Duodenal mucosa (tissue), 2 donors: Measurements from ENCODE around the gene SCN2A.

ENCODE experiments used
- H3K27ac ChIP-seq: one replicate; pipeline ENCODE4 v1.7.0; 2013; ENCODE audit warnings: low read depth, low read length
- H3K27me3 ChIP-seq, 2 donors: one replicate each; pipeline ENCODE4 v1.7.0; 2013; ENCODE audit warnings: low read length in 2 of 2, control low read depth in 1 of 2; ENCODE audit not compliant: insufficient read depth in 2 of 2, control insufficient read depth in 1 of 2
- H3K36me3 ChIP-seq, 2 donors: one replicate each; pipeline ENCODE4 v1.7.0; 2013; ENCODE audit warnings: low read length in 2 of 2, control low read depth in 1 of 2; ENCODE audit not compliant: insufficient read depth in 2 of 2, control insufficient read depth in 1 of 2
- H3K4me1 ChIP-seq, 2 donors: one replicate each; pipeline ENCODE4 v1.7.0; 2013; ENCODE audit warnings: low read length in 2 of 2, control low read depth in 1 of 2; ENCODE audit not compliant: insufficient read depth in 2 of 2, control insufficient read depth in 1 of 2
- H3K4me3 ChIP-seq, 2 donors: one replicate each; pipeline ENCODE4 v1.7.0; 2013; ENCODE audit warnings: low read length in 2 of 2, low read depth in 1 of 2
- H3K9ac ChIP-seq, 2 donors: one replicate each; pipeline ENCODE4 v1.7.0; 2013; ENCODE audit warnings: low read length in 2 of 2, low read depth in 1 of 2
- H3K9me3 ChIP-seq, 2 donors: one replicate each; pipeline ENCODE4 v1.7.0; 2013; ENCODE audit warnings: low read length in 2 of 2, control low read depth in 1 of 2; ENCODE audit not compliant: control insufficient read depth in 1 of 2

The SCN2A gene

DNA sequence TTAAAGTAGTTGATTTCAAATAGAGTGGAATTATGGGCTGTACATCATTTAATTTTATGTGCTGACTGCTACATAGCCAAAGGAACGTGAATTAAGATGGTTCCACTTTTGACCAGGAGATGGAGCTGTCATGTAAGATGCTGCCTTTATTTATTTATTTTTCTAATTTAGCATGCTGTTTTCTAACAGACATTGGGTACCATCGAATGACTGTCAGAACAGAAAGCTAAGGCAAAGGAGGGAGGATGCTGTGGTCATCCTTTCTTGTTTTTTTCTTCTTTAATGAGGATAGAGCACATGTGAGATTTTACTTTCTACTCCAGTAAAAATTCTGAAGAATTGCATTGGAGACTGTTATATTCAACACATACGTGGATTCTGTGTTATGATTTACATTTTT lies at the start of gene SCN2A:
Gene SCN2A, plus strand, starts transcription at position 185 of the 400 bp plus-strand sequence. CDS start 56,410 bp downstream, outside the sequence.
- H3K4me1 ChIP-seq: no peaks in the 10 kb centered on the region
- H3K9me3 ChIP-seq: no peaks in the 10 kb centered on the region
- no peaks in the 10 kb centered on the region for H3K27me3 ChIP-seq
- no peaks in the 10 kb centered on the region for H3K36me3 ChIP-seq
- no peak within 1 kb of the TSS for H3K4me3 ChIP-seq
- no peak within 1 kb of the TSS for H3K9ac ChIP-seq
- H3K27ac ChIP-seq: no peak within 1 kb of the TSS

GRCh38 chr2:165191096-165191728 lies 48.0 kb upstream of the SCN2A start:
- Histone ChIP-seq H3K4me3 (no peak overlapping the region), H3K9me3 (no peaks in the 10 kb centered on the region), H3K27ac (no peak overlapping the region), H3K27me3 (peaks cover 0 to 3% of the 10 kb centered on the region in 2 donors), H3K4me1 (no peaks in the 10 kb centered on the region), H3K36me3 (no peaks in the 10 kb centered on the region), H3K9ac (no peak overlapping the region)

DNA sequence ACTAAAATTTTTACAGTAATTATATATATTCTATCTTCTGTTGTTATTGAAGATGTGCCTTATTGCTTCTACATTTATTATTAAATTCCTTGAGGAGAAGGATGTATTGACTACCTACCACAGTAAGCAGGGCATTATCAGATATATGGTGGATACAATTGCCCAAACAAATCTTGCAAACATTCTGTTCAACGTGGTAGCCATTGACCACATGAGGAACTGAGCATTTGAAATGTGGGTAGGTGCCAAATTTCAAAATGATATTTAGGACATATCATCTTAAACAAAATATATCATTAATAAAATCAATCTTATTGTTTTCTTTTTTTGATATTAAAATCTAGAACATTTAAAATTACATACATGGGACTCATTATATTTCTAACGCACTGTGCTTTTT lies 46.5 kb upstream of the SCN2A start:
- Histone ChIP-seq H3K4me1 (no peaks in the 10 kb centered on the region), H3K9ac (no peak overlapping the region), H3K27me3 (peaks cover 0 to 3% of the 10 kb centered on the region in 2 donors), H3K4me3 (no peak overlapping the region), H3K9me3 (no peaks in the 10 kb centered on the region), H3K27ac (no peak overlapping the region), H3K36me3 (no peaks in the 10 kb centered on the region)

DNA sequence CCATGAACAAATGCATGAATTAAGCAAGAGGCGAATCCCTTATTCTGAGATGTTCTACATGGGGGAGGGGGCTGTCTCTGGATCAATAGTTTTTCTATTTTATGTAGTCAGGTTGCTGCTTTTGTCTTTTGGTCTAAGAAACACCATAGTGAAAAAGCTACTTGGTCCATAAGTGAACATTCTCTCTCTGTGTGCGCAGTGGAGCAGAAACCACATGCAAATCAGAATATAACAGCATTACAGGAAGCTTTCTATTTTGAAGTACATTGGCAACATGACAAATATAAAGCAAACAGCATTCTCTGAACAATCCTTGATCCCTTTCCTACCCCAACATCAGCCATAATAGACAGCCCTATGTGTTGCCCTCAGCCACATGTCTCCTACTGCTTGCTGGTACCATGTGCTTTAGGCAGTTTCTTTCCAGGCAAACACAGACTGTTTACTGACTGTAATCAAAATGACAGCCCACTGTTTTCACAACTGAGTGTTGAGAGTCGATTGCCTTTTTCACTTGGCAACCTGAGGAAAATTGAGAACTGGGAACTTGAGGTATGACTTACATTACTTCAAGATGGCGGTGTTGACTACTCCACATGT lies 45.9 kb upstream of the SCN2A start:
- H3K4me3 ChIP-seq: no peak overlapping the region
- no peaks in the 10 kb centered on the region for H3K36me3 ChIP-seq
- H3K27me3 ChIP-seq: peaks cover 0 to 3% of the 10 kb centered on the region in 2 donors
- no peak overlapping the region for H3K9ac ChIP-seq
- no peak overlapping the region for H3K27ac ChIP-seq
- no peaks in the 10 kb centered on the region for H3K4me1 ChIP-seq
- no peaks in the 10 kb centered on the region for H3K9me3 ChIP-seq

DNA sequence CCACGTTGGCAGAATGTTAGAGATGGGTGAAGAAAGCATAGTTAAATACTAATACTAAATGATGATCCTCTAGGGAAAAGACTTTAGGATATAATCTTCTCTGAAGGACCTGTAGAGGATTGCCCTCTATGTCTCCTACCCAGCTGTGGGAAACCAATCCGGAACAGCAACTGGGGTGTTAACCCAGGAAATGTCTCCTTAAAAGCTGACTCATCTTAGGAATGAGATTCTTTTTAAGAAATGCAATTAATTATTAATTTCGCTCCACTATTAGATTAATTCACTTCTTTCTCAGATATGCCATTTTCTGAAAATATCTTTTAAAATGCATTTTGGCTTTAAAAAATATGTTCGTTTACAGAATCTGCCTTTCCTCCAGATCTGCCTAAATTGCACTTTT lies 42.8 kb upstream of the SCN2A start:
- H3K27ac ChIP-seq: no peak overlapping the region
- no peaks in the 10 kb centered on the region for H3K36me3 ChIP-seq
- H3K4me1 ChIP-seq: no peaks in the 10 kb centered on the region
- H3K9ac ChIP-seq: no peak overlapping the region
- no peaks in the 10 kb centered on the region for H3K9me3 ChIP-seq
- H3K4me3 ChIP-seq: no peak overlapping the region
- H3K27me3 ChIP-seq: peaks cover 0 to 3% of the 10 kb centered on the region in 2 donors

DNA sequence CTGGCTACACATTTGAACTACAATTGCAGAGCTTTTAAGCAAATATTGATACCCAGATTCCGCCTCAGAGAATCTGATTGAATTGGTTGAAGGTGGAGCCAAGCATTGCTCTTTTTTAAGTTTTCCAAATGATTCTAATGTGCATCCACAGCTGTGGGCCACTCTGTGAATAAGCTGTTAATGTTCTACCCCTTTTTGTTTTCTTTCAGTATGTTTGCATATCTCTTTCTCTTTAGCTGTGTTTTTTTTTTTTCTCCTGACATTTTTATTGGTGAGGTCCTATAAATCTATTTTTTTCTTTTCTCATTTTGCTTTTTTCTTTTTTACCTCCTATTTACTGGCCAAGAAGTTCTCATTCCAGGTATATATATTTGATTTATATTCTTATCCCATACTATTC lies 41.9 kb upstream of the SCN2A start:
- no peaks in the 10 kb centered on the region for H3K9me3 ChIP-seq
- H3K4me1 ChIP-seq: no peaks in the 10 kb centered on the region
- H3K4me3 ChIP-seq: no peak overlapping the region
- peaks cover 0 to 3% of the 10 kb centered on the region in 2 donors for H3K27me3 ChIP-seq
- H3K36me3 ChIP-seq: no peaks in the 10 kb centered on the region
- no peak overlapping the region for H3K27ac ChIP-seq
- H3K9ac ChIP-seq: no peak overlapping the region

DNA sequence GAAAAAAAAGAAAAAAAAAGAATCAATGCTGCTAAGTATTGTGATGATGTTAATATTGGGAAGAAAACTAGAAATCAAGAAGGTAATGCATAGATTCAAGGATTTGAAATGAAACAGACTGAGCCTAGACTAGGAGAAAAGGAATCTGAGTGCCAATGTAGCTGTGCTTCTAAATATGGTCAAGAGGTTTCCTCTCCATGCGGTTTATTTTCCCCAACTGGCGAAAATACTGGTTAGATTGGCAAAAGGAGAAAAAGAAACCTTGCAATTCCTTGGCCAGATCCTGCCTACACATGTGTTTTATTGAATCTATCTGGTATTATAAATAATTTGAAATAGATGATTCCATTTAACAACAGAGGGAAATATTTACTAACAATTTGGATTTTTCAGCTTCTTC lies 41.0 kb upstream of the SCN2A start:
- Histone ChIP-seq H3K9ac (no peak overlapping the region), H3K4me3 (no peak overlapping the region), H3K27me3 (peaks cover 0 to 3% of the 10 kb centered on the region in 2 donors), H3K4me1 (no peaks in the 10 kb centered on the region), H3K9me3 (no peaks in the 10 kb centered on the region), H3K27ac (no peak overlapping the region), H3K36me3 (no peaks in the 10 kb centered on the region)

GRCh38 chr2:165202239-165202638 lies 37.0 kb upstream of the SCN2A start:
- Histone ChIP-seq H3K9ac (no peak overlapping the region), H3K4me3 (no peak overlapping the region), H3K9me3 (no peaks in the 10 kb centered on the region)

GRCh38 chr2:165203689-165204559 lies 35.3 kb upstream of the SCN2A start, which contains the start of gene SCN3A:
SCN3A (minus strand) TSS chr2:165204050; CDS start chr2:165176394, 27,656 bp downstream.
- Histone ChIP-seq H3K4me1 (no peaks in the 10 kb centered on the region), H3K27me3 (no peaks in the 10 kb centered on the region), H3K4me3 (no peak within 1 kb of the TSS), H3K36me3 (no peaks in the 10 kb centered on the region), H3K27ac (no peak within 1 kb of the TSS), H3K9ac (no peak within 1 kb of the TSS), H3K9me3 (no peaks in the 10 kb centered on the region)

More at GRCh38 chr2:165202239-165202638, 37.0 kb upstream of the SCN2A start:
- Histone ChIP-seq H3K27ac (no peak overlapping the region), H3K27me3 (no peaks in the 10 kb centered on the region), H3K36me3 (no peaks in the 10 kb centered on the region), H3K4me1 (no peaks in the 10 kb centered on the region)

DNA sequence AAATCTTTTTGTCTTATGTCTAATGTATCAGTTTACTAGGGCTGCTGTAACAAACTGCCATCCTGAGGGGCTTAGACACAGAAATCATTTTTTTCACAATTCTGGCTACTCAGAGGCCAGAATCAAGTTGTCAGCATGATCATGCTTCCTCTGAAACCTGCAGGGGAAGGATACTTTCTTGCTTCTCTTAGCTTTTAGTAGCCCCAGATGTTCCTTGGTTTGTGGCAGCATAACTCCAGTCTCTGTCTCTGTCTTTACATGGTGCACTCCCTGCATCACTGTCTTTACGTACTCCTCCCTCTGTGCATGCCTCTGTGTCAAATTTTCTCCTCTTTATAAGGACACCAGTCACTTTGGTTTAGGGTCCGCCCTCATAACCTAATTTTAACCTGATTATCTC lies 33.3 kb upstream of the SCN2A start:
- Histone ChIP-seq H3K27ac (no peak overlapping the region), H3K9ac (no peak overlapping the region), H3K4me1 (no peaks in the 10 kb centered on the region), H3K27me3 (no peaks in the 10 kb centered on the region), H3K4me3 (no peak overlapping the region), H3K36me3 (no peaks in the 10 kb centered on the region), H3K9me3 (no peaks in the 10 kb centered on the region)
